Gastroesophageal sphincter (tissue), 4 donors: ENCODE results near the gene NDUFB1. TPM values are rescaled to one million over a fixed set of nuclear protein-coding genes. Genes with fewer than 3 reads are reported as not detected.

ENCODE experiments used
- ATAC-seq: fragments of 150-250 bp; one replicate; pipeline ENCODE4 v1.9.1; 2016; ENCODE audit warnings: mild to moderate bottlenecking, moderate library complexity
- H3K27ac ChIP-seq, 4 donors: fragments of 200-600 bp; sonication (generic) in 3 of 4; 1 replicate in 3 of 4; 2 replicates in 1 of 4; pipeline ENCODE4 v1.5.1; 2016 to 2019
- H3K27me3 ChIP-seq: fragments of 200-600 bp; sonication (generic); one replicate; pipeline ENCODE4 v1.5.1; 2019
- H3K36me3 ChIP-seq, 2 donors: fragments of 200-600 bp; sonication (generic); one replicate each; pipeline ENCODE4 v1.5.1; 2019; ENCODE audit warnings: control low read depth in 1 of 2
- H3K4me1 ChIP-seq, 3 donors: fragments of 200-600 bp; sonication (generic); 1 replicate in 2 of 3; 2 replicates in 1 of 3; pipeline ENCODE4 v1.5.1; 2016 to 2019; ENCODE audit warnings: control low read depth in 2 of 3
- H3K4me3 ChIP-seq, 2 donors: fragments of 200-600 bp; sonication (generic); one replicate each; pipeline ENCODE4 v1.5.1; 2019; ENCODE audit warnings: mild to moderate bottlenecking in 1 of 2, moderate library complexity in 1 of 2
- H3K9me3 ChIP-seq, 3 donors: fragments of 200-600 bp; sonication (generic); one replicate each; pipeline ENCODE4 v1.5.1; 2017 to 2019; ENCODE audit warnings: control low read depth in 2 of 3
- EP300 ChIP-seq: sonication (generic); formaldehyde crosslinking; IDR thresholded peaks from one replicate; pipeline ENCODE4 v1.6.1; 2017; ENCODE audit warnings: antibody characterized with exemption, mild to moderate bottlenecking
- POLR2A ChIP-seq, 2 donors: fragments of 450-650 bp; IDR thresholded peaks; one replicate each; pipeline ENCODE4 v1.6.1; 2017; ENCODE audit warnings: antibody characterized with exemption in 2 of 2, mild to moderate bottlenecking in 2 of 2, moderate library complexity in 1 of 2
- POLR2AphosphoS5 ChIP-seq: sonication (generic); formaldehyde crosslinking; IDR thresholded peaks from one replicate; pipeline ENCODE4 v1.6.1; 2017; ENCODE audit warnings: antibody characterized with exemption
- total RNA-seq, 4 donors: library from RNA; depleted of rRNA; stranded (reverse); fragments of >200 nt; gene quantifications; one replicate each; pipeline ENCODE4 v1.1.0, GENCODE V29; 2016
- TF ChIP-seq, protein P1 (sequence below), 4 experiments: fragments of 200-600 bp in 2 of 4; fragments of 450-650 bp in 2 of 4; sonication (generic) in 1 of 4; IDR thresholded peaks; one replicate each; pipeline ENCODE4 v1.5.1; 2017 to 2019; ENCODE audit warnings: antibody characterized with exemption in 4 of 4, mild to moderate bottlenecking in 2 of 4, moderate library complexity in 2 of 4

NDUFB1 gene
- total RNA-seq, 4 donors from 2014 or later = 258 to 481 (median 412) TPM

DNA sequence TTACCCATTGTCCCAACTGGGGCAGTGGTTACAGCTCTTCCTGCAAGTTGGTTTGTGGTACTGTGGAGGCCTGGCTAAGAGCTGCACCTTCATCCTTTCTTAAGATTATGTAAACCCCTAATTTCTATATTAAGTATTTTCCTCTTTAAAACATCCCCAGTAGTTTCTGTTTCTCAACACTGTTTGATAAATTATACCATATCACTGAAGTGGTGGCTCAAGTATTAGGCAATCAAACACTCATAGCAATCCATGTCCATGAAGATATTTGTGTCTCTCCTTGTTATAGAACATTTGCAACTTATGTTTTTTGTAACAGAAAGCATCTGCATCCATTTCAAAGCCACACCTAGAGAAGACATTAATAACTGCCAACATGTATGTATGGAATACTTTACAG is 47.0 kb downstream of the NDUFB1 start:
- TF ChIP-seq, protein P1, sequence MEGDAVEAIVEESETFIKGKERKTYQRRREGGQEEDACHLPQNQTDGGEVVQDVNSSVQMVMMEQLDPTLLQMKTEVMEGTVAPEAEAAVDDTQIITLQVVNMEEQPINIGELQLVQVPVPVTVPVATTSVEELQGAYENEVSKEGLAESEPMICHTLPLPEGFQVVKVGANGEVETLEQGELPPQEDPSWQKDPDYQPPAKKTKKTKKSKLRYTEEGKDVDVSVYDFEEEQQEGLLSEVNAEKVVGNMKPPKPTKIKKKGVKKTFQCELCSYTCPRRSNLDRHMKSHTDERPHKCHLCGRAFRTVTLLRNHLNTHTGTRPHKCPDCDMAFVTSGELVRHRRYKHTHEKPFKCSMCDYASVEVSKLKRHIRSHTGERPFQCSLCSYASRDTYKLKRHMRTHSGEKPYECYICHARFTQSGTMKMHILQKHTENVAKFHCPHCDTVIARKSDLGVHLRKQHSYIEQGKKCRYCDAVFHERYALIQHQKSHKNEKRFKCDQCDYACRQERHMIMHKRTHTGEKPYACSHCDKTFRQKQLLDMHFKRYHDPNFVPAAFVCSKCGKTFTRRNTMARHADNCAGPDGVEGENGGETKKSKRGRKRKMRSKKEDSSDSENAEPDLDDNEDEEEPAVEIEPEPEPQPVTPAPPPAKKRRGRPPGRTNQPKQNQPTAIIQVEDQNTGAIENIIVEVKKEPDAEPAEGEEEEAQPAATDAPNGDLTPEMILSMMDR (IDR thresholded peaks at IDR 0.05) = no peak
- TF ChIP-seq POLR2AphosphoS5 = no peak
- no peak for TF ChIP-seq POLR2A (IDR thresholded peaks at IDR 0.05)
- no peak for TF ChIP-seq EP300
- Histone ChIP-seq H3K36me3 (peaks cover 0 to 92% of the 10 kb centered on the region in 2 donors), H3K4me1 (no peaks in the 10 kb centered on the region), H3K27me3 (no peaks in the 10 kb centered on the region), H3K9me3 (no peaks in the 10 kb centered on the region), H3K4me3 (no peak overlapping the region), H3K27ac (no peak overlapping the region)
- no peak for ATAC-seq

Other genes starting within 250 kb of the NDUFB1 start
- 100 to 1,000 TPM in 2 of 4 donors, 10 to 100 TPM in 2; 77.7 to 186 (median 127) TPM for gene FBLN5, start 174.0 kb downstream of the NDUFB1 start, total RNA-seq
- 10 to 100 TPM; 39.3 to 51.6 (median 41.8) TPM for gene TRIP11, start 81.6 kb downstream of the NDUFB1 start, total RNA-seq
- 10 to 100 TPM; 43.1 to 63.0 (median 54.1) TPM for gene ATXN3, start 15.1 kb downstream of the NDUFB1 start, total RNA-seq
- gene CPSF2, start 263 bp upstream of the NDUFB1 start, total RNA-seq = 10 to 100 TPM; 32.8 to 62.4 (median 39.3) TPM
- gene SLC24A4, start 201.5 kb upstream of the NDUFB1 start, total RNA-seq = 1 to 10 TPM in 2 of 4 donors, under 1 TPM in 2; 0.81 to 3.6 (median 1.4) TPM